Mucosa of descending colon (tissue), 3 donors: ENCODE data around the gene MCM7. TPM values are rescaled to one million over a fixed set of nuclear protein-coding genes. Genes with fewer than 3 reads are reported as not detected.
"Not testable (repeated sequence)": the region's sequence is repeated elsewhere in the genome, so short reads cannot be mapped to it uniquely, and the experiment has no call there.

Source experiments
- ATAC-seq: fragments of 200-7000 bp; cut with Tn5 transposase; one replicate; pipeline ENCODE4 v1.9.1; 2020; ENCODE audit warnings: mild to moderate bottlenecking, moderate library complexity
- DNase-seq, 3 donors: peaks; one replicate each; pipeline ENCODE4 v3.0.0-alpha.2; 2020
- H3K36me3 ChIP-seq: fragments of 200-600 bp; one replicate; pipeline ENCODE4 v1.8.0; 2021; ENCODE audit warnings: low read depth, mild to moderate bottlenecking
- H3K4me1 ChIP-seq: fragments of 200-600 bp; one replicate; pipeline ENCODE4 v1.8.0; 2021; ENCODE audit warnings: low read depth, mild to moderate bottlenecking
- H3K4me3 ChIP-seq: fragments of 200-600 bp; one replicate; pipeline ENCODE4 v1.8.0; 2021; ENCODE audit warnings: mild to moderate bottlenecking
- H3K9me3 ChIP-seq: fragments of 200-600 bp; one replicate; pipeline ENCODE4 v1.8.0; 2021; ENCODE audit warnings: mild to moderate bottlenecking
- CTCF ChIP-seq: fragments of 200-600 bp; IDR thresholded peaks from one replicate; pipeline ENCODE4 v1.8.0; 2022; ENCODE audit warnings: antibody characterized with exemption, mild to moderate bottlenecking
- intact Hi-C, 2 donors: fragments of 100-400 bp; cut with DNase I in 1 of 2; cut with micrococcal nuclease in 1 of 2; formaldehyde crosslinking; loops; one replicate each; pipeline versions ENCODE4 v1.11.0 to v1.11.1; 2022; cut with DNase I, micrococcal nuclease
- long read RNA-seq, 2 donors: library from polyadenylated mRNA; unstranded; transcript quantifications; one replicate each; pipeline ENCODE4 v2.0.0, GENCODE V29; 2019 to 2021
- total RNA-seq, 3 donors: library from RNA; stranded (reverse); fragmentation: NEBNext Ultra II Directional in 2 of 3; extraction: Animal tissue kit (Norgen Biotek cat#: 25700) in 2 of 3; gene quantifications; one replicate each; pipeline versions ENCODE4 v1.2.1 to v1.2.4, GENCODE V29; 2021 to 2023
- donor health status: DM: no; HTN: no; CAD: no; lungs with moderate emphysema.
- donor health status: DM: no; HTN: no; CAD: no.
- donor health status: DM: no; HTN: yes; CAD: no.

Gene MCM7
- 10 to 100 TPM; 62.7 to 92.2 (median 65.5) TPM for total RNA-seq
- long read RNA-seq, donor 1, transcript MCM7-201 (15 exons, 2,957 nt) = major isoform, 51 of 84 reads
- long read RNA-seq, donor 1, partial matches to known transcripts = 6 of 84 reads
- long read RNA-seq, donor 1, other reads (novel, unspliced or antisense) = 26 of 84 reads
- long read RNA-seq, donor 2, transcript MCM7-201 (15 exons, 2,957 nt) = major isoform, 53 of 66 reads
- long read RNA-seq, donor 2, partial matches to known transcripts = 9 of 66 reads
- long read RNA-seq, donor 2, other reads (novel, unspliced or antisense) = 4 of 66 reads

- H3K4me1 ChIP-seq = peaks cover 9% of the 10 kb centered on the region
- H3K4me3 ChIP-seq = peak within 1 kb of the TSS; percentile 87
- peaks cover 5% of the 10 kb centered on the region for H3K36me3 ChIP-seq
- DNase-seq = peak; percentile 97 to 99 (median 99)
- intact Hi-C loops = no loop called here
- TF ChIP-seq CTCF = no peak
- no peaks in the 10 kb centered on the region for H3K9me3 ChIP-seq
- peak; percentile 91 for ATAC-seq
Measured at GRCh38 chr7:100101016-100101862, at the start of gene MCM7, which contains the start of gene AP4M1. Gene MCM7, minus strand, starts transcription at chr7:100101397. Its CDS starts 103 bp downstream, at chr7:100101294. Gene AP4M1, plus strand, starts transcription at chr7:100101643. Its CDS starts 72 bp downstream, at chr7:100101715.

- peaks cover 45% of the 10 kb centered on the region for H3K4me1 ChIP-seq
- no peak for TF ChIP-seq CTCF
- no peaks in the 10 kb centered on the region for H3K9me3 ChIP-seq
- H3K4me3 ChIP-seq = peak within 1 kb of the TSS; percentile 83
- intact Hi-C loops = no loop called here
- ATAC-seq = peak; percentile 94
- peak; percentile 98 to 100 (median 99) for DNase-seq
- peaks cover 4% of the 10 kb centered on the region for H3K36me3 ChIP-seq
Measured at GRCh38 chr7:100148559-100149328, 47.5 kb upstream of the MCM7 start, which contains the start of gene LAMTOR4. Gene LAMTOR4, plus strand, starts transcription at chr7:100148918. Its CDS starts 55 bp downstream, at chr7:100148973.

GRCh38 chr7:100148225-100148558, 47.0 kb upstream of the MCM7 start:
- Histone ChIP-seq H3K9me3 (no peaks in the 10 kb centered on the region), H3K4me1 (peaks cover 39% of the 10 kb centered on the region), H3K4me3 (no peak overlapping the region), H3K36me3 (peaks cover 4% of the 10 kb centered on the region)
- ATAC-seq (no peak), DNase-seq (no peak)
- TF ChIP-seq CTCF = no peak
- intact Hi-C loops = no loop called here

GRCh38 chr7:100147278-100147677, 46.1 kb upstream of the MCM7 start:
- no peak for ATAC-seq
- Histone ChIP-seq H3K36me3 (peaks cover 4% of the 10 kb centered on the region), H3K4me1 (peaks cover 31% of the 10 kb centered on the region), H3K4me3 (no peak overlapping the region), H3K9me3 (no peaks in the 10 kb centered on the region)
- no peak for DNase-seq
- TF ChIP-seq CTCF = no peak
- intact Hi-C loops = no loop called here

GRCh38 chr7:100146350-100146749, 45.2 kb upstream of the MCM7 start:
- peaks cover 26% of the 10 kb centered on the region for H3K4me1 ChIP-seq
- H3K36me3 ChIP-seq, DNase-seq, intact Hi-C loops, H3K4me3 ChIP-seq, H3K9me3 ChIP-seq, ATAC-seq: not testable (repeated sequence)
